IPS-NIHi11 (cell line): ENCODE results near the gene HBG1.

Experiments
- DNase-seq: peaks from one replicate; pipeline ENCODE4 v3.0.0; 2012; ENCODE audit warnings: mixed read lengths, low spot score

The HBG1 gene

GRCh38 chr11:5246772-5247471 is 2.7 kb downstream of the HBG1 start:
- no peak for DNase-seq

GRCh38 chr11:5245155-5245554 is 4.5 kb downstream of the HBG1 start:
- no peak for DNase-seq

GRCh38 chr11:5243816-5244180 is 5.9 kb downstream of the HBG1 start:
- no peak for DNase-seq

- DNase-seq, result no peak
These were observed 6.5 kb downstream of the HBG1 start for GRCh38 chr11:5242933-5243815.

GRCh38 chr11:5242208-5242607 is 7.4 kb downstream of the HBG1 start:
- no peak for DNase-seq

GRCh38 chr11:5241458-5241857 is 8.2 kb downstream of the HBG1 start:
- no peak for DNase-seq

- DNase-seq, result no peak
These were observed 9.2 kb downstream of the HBG1 start for GRCh38 chr11:5240458-5240857.

GRCh38 chr11:5240056-5240455 is 9.6 kb downstream of the HBG1 start:
- no peak for DNase-seq

- DNase-seq, result no peak
These were observed 10.6 kb downstream of the HBG1 start for GRCh38 chr11:5239046-5239445.

GRCh38 chr11:5238486-5238885 is 11.2 kb downstream of the HBG1 start:
- DNase-seq, result no peak

- DNase-seq, result no peak
These were observed 12.2 kb downstream of the HBG1 start for GRCh38 chr11:5237420-5237819.

GRCh38 chr11:5235364-5236095 is 14.1 kb downstream of the HBG1 start:
- no peak for DNase-seq

GRCh38 chr11:5234381-5234834 is 15.2 kb downstream of the HBG1 start, which contains the start of gene HBD:
Gene HBD, minus strand, starts transcription at chr11:5234483. Its CDS starts 50 bp downstream, at chr11:5234433.
- DNase-seq, result no peak

- no peak for DNase-seq
These were observed 16.4 kb downstream of the HBG1 start for GRCh38 chr11:5233307-5233706.

GRCh38 chr11:5232821-5233220 is 16.8 kb downstream of the HBG1 start:
- DNase-seq, result no peak

- no peak for DNase-seq
These were observed 17.5 kb downstream of the HBG1 start for GRCh38 chr11:5232176-5232575.

GRCh38 chr11:5231111-5231510 is 18.5 kb downstream of the HBG1 start:
- no peak for DNase-seq

- no peak for DNase-seq
These were observed 19.4 kb downstream of the HBG1 start for GRCh38 chr11:5230266-5230665.

GRCh38 chr11:5229796-5230195 is 19.9 kb downstream of the HBG1 start:
- DNase-seq, result no peak

- no peak for DNase-seq
These were observed 20.3 kb downstream of the HBG1 start for GRCh38 chr11:5229356-5229755.

GRCh38 chr11:5228124-5228523 is 21.5 kb downstream of the HBG1 start:
- no peak for DNase-seq

- DNase-seq, result no peak
These were observed 22.0 kb downstream of the HBG1 start for GRCh38 chr11:5227681-5228080.
